GM21390 (cell line): ENCODE measurements around the gene MYLK.
"Not testable (repeated sequence)": the region's sequence is repeated elsewhere in the genome, so short reads cannot be mapped to it uniquely, and the experiment has no call there.

Experiments
- ATAC-seq: cut with Tn5 transposase; IDR thresholded peaks from one replicate; pipeline ENCODE4 v1.9.1; 2021; ENCODE audit not compliant: unreplicated experiment

Gene MYLK

GRCh38 chr3:123606527-123606926, 277.6 kb downstream of the MYLK start:
- ATAC-seq = no peak

DNA sequence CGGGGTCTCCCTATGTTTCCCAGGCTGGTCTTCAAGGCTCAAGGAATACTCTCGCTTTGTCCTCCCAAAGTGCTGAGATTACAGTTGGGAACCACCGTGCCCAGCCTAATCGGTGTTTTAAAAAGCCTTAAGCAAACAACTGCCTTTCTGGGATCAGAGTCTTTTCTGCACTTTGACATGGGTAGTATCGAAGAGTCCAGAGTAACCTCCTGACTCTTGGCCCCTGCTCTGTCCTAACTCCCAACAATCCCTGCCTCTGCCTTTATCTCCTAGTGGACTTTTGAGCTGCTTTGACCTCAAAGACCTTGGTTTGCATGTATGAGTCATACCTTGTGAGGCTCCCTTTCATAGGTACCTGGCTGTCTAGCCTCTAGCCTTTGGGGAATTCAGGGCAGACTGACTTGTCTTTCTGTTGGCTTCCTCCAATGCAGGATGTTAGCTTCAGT, 278.3 kb downstream of the MYLK start:
- ATAC-seq = peak; percentile 73

DNA sequence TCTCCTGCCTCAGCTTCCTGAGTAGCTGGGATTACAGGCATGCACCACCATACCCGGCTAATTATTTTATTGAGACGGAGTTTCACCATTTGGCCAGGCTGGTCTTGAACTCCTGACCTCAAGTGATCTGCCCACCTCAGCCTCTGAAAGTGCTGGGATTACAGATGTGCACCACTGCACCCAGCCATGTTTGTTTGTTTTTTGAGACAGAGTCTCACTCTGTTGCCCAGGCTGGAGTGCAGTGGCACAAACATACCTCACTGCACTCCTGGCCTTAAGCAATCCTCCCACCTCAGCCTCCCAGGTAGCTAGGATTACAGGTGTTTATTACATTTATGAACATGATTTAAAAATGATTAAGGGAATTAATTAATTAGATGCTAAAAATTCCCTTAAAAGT, 281.0 kb downstream of the MYLK start:
- not testable (repeated sequence) for ATAC-seq

DNA sequence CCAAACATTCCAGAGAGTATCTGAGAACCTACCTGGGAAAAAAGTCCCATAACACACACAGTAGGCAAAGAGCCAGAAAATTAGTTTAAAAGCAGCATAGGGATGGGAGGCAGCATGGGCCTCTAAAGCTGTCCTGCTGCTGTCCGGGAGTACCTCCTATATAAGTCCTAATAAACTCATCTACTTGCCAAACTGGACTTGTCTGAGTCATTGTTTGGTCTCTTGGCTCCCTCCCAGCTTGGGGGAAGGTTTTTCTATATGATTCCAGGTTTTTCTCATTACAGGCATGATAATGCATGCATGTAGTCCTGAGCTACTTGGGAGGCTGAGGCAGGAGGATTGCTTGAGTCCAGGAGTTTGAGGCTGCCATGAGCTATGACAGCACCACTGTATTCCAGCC, 281.8 kb downstream of the MYLK start:
- ATAC-seq = no peak

DNA sequence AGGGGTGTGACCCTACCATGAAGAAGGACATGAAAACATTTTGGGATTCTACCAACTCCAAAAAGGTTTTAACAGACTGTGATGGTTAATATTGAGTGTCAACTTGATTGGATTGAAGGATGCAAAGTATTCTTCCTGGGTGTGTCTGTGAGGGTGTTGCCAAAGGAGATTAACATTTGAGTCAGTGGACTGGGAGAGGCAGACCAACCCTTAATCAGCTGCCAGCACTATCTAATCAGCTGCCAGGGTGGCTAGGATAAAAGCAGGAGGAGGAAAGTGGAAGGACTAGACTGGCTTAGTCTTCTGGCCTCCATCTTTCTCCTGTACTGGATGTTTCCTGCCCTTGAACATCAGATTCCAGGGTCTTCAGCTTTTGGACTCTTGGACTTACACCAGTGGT, 283.3 kb downstream of the MYLK start:
- not testable (repeated sequence) for ATAC-seq

- ATAC-seq = no peak
Measured at GRCh38 chr3:123597561-123597960, 286.6 kb downstream of the MYLK start.

- ATAC-seq = no peak
Measured at GRCh38 chr3:123595396-123596180, 288.5 kb downstream of the MYLK start.

DNA sequence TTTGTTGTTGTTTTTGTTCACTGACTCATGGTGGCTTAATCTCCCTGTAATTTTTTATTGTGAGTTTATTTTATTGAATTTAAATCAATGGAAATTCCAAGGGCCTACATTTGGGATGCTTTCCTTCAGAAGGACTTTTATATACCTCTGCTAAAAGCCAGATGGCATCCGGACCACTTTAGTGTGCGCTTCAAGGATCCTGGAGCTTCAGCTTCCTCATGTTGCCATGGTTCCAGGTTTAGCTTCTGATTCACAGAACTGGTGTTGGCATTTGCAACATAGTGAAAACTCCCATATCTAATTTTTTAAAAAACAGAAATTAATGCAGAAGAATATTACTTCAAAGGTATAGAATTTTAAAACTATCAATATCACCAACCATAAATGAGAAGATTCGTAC, 290.8 kb downstream of the MYLK start:
- no peak for ATAC-seq

DNA sequence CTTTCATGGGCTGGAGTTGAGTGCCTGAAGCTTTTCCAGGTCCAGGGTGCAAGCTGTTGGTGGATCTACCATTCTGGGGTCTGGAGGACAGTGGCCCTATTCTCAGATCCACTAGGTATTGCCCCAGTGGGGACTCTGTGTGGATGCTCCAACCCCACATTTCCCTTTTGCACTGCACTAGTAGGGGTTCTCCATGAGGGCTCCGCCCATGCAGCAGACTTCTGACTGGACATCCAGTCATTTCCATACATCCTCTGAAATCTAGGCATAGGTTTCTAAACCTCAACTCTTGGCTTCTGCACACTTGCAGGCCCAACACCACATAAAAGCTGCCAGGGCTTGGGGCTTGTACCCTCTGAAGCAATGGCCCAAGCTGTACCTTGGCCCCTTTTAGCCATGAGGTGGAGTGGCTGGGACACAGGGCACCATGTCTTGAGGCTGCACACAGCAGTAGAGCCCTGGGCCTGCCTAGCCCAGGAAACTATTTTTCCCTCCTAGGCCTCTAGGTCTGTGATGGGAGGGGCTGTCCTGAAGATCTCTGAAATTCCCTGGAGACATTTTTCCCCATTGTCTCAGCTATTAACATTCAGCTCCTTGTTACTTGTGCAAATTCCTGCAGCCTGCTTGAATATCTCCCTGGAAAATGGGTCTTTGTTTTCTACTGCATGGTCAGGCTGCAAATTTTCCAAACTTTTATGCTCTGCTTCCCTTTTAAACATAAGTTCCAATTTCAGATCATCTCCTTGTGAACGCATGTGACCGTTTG, 293.3 kb downstream of the MYLK start:
- ATAC-seq = no peak

- ATAC-seq = no peak
Measured at GRCh38 chr3:123587401-123587800, 296.7 kb downstream of the MYLK start.

- ATAC-seq = no peak
Measured at GRCh38 chr3:123586968-123587367, 297.2 kb downstream of the MYLK start.

DNA sequence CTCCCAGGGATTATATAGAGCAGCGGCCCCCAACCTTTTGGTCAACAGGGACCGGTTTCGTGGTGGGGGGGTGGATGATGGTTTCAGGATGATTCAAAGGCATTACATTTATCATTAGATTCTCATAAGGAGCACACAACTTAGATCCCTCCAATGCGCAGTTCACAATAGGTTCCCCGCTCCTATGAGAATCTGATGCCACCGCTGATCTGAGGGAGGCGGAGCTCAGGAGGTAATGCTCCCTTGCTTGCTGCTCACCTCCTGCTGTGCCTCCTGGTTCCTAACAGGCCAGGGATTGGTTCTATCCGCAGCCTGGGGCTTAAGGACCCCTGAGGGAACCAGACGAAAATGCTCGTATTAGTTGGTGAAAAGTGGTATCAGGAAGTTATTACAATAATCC, 298.0 kb downstream of the MYLK start:
- no peak for ATAC-seq

- ATAC-seq = peak; percentile 91
Measured at GRCh38 chr3:123584988-123585937, 298.9 kb downstream of the MYLK start, which contains the start of gene HACD2. Gene HACD2 (minus strand): TSS chr3:123585053. CDS start chr3:123585027, 26 bp downstream.

DNA sequence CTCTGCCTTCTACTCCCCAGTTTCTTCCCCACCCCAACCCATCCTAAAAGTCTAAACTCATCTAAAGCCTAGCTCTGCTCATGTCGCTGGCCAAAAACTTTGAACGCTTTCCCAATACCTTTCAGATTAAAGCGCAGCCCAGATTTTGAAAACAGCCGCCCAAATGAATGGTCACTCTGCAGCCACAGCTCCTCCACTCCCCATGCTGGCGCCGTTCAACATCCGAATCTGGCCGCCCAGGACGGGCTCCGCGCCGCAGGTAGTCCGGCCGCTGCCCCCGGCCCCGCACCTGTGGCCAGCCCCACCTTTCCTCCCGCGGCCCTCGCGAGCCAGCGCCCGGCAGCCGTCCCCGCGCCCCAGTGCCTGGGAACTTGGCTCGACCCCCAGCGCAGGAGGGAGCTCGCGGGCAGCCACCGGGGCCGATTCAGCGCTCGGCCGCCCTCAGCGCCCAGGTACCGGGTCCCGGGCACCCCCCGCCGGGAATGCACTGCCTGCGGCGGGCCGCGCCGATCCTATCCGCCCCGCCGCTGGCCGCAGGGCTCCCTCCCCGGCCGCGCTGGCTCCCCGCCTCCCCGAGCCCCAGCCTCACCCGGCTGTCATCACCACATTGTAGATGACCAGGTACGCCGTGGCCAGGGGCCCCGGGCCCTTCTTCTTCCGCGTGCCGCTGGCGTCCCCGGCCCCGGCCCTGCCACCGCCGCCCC, 299.7 kb downstream of the MYLK start:
- ATAC-seq = peak; percentile 34

DNA sequence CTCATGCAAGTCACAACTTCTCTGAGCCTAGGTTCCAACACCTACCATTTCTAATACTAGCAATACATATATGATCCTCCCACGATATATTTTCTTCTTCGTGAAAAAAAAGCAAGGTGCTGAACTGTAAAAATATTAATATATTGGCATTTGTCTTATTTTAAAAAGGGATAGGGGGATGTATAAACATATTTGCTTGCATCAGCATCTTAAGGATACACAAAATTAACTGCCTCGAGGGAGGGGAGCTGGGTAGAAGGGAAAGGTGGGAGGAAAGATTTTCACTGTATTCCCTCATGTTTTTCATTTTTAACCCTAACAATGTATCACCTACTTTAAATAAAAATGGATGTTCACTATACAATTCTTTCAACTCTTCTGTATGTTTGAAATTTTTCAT, 300.6 kb downstream of the MYLK start:
- ATAC-seq = no peak

- ATAC-seq = no peak
Measured at GRCh38 chr3:123582315-123582714, 301.8 kb downstream of the MYLK start.

- peak; percentile 54 for ATAC-seq
Measured at GRCh38 chr3:123576122-123576521, 308.0 kb downstream of the MYLK start.

DNA sequence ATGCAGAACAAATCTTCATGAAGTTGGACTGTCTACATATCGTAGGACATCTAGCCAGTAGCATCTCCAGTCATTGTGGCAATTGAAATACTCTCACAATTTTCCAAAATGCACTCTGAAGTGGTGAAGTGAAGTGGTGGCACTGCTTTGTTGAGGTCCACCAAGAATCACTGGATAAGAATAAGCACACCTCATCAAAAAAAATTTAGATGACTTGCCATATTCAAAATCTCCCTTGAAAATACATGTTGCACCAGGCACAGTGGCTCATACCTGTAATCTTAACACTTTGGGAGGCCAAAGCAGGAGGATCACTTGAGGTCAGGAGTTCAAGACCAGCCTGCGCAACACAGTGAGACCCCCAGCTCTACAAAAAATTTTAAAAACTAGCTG, 312.2 kb downstream of the MYLK start:
- ATAC-seq = no peak

DNA sequence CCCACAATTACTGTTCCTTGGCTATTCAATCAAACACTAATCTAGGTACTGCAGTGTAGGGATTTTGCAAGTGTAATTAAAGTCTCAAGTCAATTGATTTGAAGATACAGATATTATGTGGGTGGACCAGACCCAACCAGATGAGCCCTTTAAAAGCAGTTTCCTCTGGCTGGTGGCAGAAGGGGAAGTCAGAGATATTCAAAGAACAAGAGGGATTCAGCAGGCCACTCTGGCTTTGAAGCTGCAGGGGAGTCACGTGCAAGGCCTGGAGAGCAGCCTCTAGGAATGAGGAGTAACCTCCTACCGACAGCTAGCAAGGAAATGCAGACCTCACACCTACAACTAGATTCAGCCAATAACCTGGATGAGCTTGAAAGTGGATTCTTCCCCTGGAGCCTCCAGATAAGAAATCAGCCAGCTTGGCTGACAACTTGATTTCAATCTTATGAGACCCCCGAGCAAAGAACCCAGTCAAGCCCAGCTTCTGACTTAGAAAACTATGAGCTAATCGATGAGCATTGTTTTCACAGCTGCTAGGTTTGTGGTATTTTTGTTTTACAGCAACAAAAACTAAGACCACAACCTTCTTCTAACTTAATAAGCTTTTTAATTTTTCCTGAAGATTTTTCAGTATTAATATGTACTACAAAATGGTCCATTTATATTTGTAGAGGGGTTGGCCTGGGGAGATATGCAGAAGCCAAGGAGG, 312.7 kb downstream of the MYLK start:
- no peak for ATAC-seq

GRCh38 chr3:123568875-123569274, 315.3 kb downstream of the MYLK start:
- ATAC-seq = no peak
